Ovary (tissue), 3 donors: Measurements from ENCODE around the gene STX18.

Experiments used
- CTCF ChIP-seq, 3 donors: fragments of 450-650 bp in 2 of 3; fragments of 200-600 bp in 1 of 3; IDR thresholded peaks; one replicate each; pipeline versions ENCODE4 v1.5.1 to v1.8.0; 2016 to 2022; ENCODE audit warnings: antibody characterized with exemption in 3 of 3, mild to moderate bottlenecking in 1 of 3
- EP300 ChIP-seq: sonication (generic); formaldehyde crosslinking; IDR thresholded peaks from one replicate; pipeline ENCODE4 v1.6.1; 2017; ENCODE audit warnings: antibody characterized with exemption
- POLR2A ChIP-seq: fragments of 450-650 bp; IDR thresholded peaks from one replicate; pipeline ENCODE4 v1.6.1; 2017; ENCODE audit warnings: antibody characterized with exemption, mild to moderate bottlenecking, moderate library complexity
- donor health status: DM: no; HTN: no; CAD: no.

GRCh38 chr4:4426511-4427120 lies 115.2 kb downstream of the STX18 start:
- no peak for TF ChIP-seq POLR2A
- no peak for TF ChIP-seq CTCF (IDR thresholded peaks at IDR 0.05)
- no peak for TF ChIP-seq EP300
